Loucy (cell line): Measurements from ENCODE around the gene MYCBP2.

Source experiments
- H2AFZ ChIP-seq: fragments of 200-600 bp; sonication (generic); 2 replicates; pipeline ENCODE4 v1.6.0; 2016; ENCODE audit warnings: antibody characterized with exemption, mild to moderate bottlenecking, low read length, moderate library complexity
- H3F3A ChIP-seq: fragments of 200-600 bp; 2 replicates; pipeline ENCODE4 v1.6.0; 2016; ENCODE audit warnings: antibody characterized with exemption, low read depth, mild to moderate bottlenecking
- H3K27me3 ChIP-seq: fragments of 200-600 bp; sonication (generic); 2 replicates; pipeline ENCODE4 v1.6.1; 2014; ENCODE audit warnings: low read length, mild to moderate bottlenecking; ENCODE audit not compliant: insufficient read depth, poor library complexity, severe bottlenecking
- H3K36me3 ChIP-seq: fragments of 200-600 bp; sonication (generic); 2 replicates; pipeline ENCODE4 v1.6.1; 2016; ENCODE audit warnings: low read length; ENCODE audit not compliant: insufficient read depth
- H3K4me1 ChIP-seq: fragments of 200-600 bp; sonication (generic); 2 replicates; pipeline ENCODE4 v1.5.1; 2014; ENCODE audit warnings: low read length, mild to moderate bottlenecking; ENCODE audit not compliant: insufficient read depth, poor library complexity, severe bottlenecking
- H3K4me2 ChIP-seq: fragments of 200-600 bp; sonication (generic); 2 replicates; pipeline ENCODE4 v1.6.0; 2014; ENCODE audit warnings: antibody characterized with exemption, low read length, low read depth, mild to moderate bottlenecking; ENCODE audit not compliant: poor library complexity, severe bottlenecking
- H3K4me3 ChIP-seq: fragments of 200-600 bp; sonication (generic); 2 replicates; pipeline ENCODE4 v1.5.1; 2014; ENCODE audit warnings: low read length, mild to moderate bottlenecking, mixed read lengths; ENCODE audit not compliant: poor library complexity, severe bottlenecking
- H3K79me2 ChIP-seq: fragments of 200-600 bp; sonication (generic); 2 replicates; pipeline ENCODE4 v1.6.1; 2014; ENCODE audit warnings: low read length; ENCODE audit not compliant: insufficient read depth
- H3K9ac ChIP-seq: fragments of 200-600 bp; sonication (generic); 2 replicates; pipeline ENCODE4 v1.6.0; 2014; ENCODE audit warnings: mild to moderate bottlenecking, low read depth, low read length, moderate library complexity; ENCODE audit not compliant: poor library complexity, severe bottlenecking
- H3K9me2 ChIP-seq: fragments of 200-600 bp; sonication (generic); replicated peaks from 2 replicates; pipeline ENCODE4 v1.6.1; 2016; ENCODE audit warnings: low read depth, low read length, mixed read lengths
- H3K9me3 ChIP-seq: fragments of 200-600 bp; sonication (generic); 2 replicates; pipeline ENCODE4 v1.6.1; 2014; ENCODE audit warnings: mild to moderate bottlenecking, antibody characterized with exemption, low read length, low read depth; ENCODE audit not compliant: insufficient read depth
- H4K20me1 ChIP-seq: fragments of 200-600 bp; sonication (generic); 2 replicates; pipeline ENCODE4 v1.6.0; 2014; ENCODE audit warnings: antibody characterized with exemption, low read length, mild to moderate bottlenecking; ENCODE audit not compliant: insufficient read depth, poor library complexity, severe bottlenecking
- CTCF ChIP-seq: fragments of 200-600 bp; sonication (generic); conservative IDR thresholded peaks from 2 replicates; pipeline ENCODE4 v1.5.1; 2014; ENCODE audit warnings: mild to moderate bottlenecking, antibody characterized with exemption, low read length
- EZH2phosphoT487 ChIP-seq: fragments of 200-600 bp; IDR thresholded peaks from 2 replicates; pipeline ENCODE4 v1.6.1; 2018; ENCODE audit warnings: antibody characterized with exemption, mild to moderate bottlenecking, moderate library complexity, borderline replicate concordance

Gene MYCBP2

GRCh38 chr13:77370888-77371287 is 44.0 kb upstream of the MYCBP2 start:
- H3K36me3 ChIP-seq, result no peaks in the 10 kb centered on the region

GRCh38 chr13:77362166-77362565 is 35.3 kb upstream of the MYCBP2 start:
- no peaks in the 10 kb centered on the region for H3K36me3 ChIP-seq
- H3K27me3 ChIP-seq, result no peaks in the 10 kb centered on the region
- no peak overlapping the region for H3K9ac ChIP-seq
- no peaks in the 10 kb centered on the region for H3K4me1 ChIP-seq
- no peak overlapping the region for H3K4me2 ChIP-seq
- no peak overlapping the region for H2AFZ ChIP-seq
- no peaks in the 10 kb centered on the region for H3K79me2 ChIP-seq
- no peak for TF ChIP-seq CTCF
- TF ChIP-seq EZH2phosphoT487, result no peak
- H3K9me3 ChIP-seq, result no peaks in the 10 kb centered on the region
- no peak overlapping the region for H3K4me3 ChIP-seq
- H3K9me2 ChIP-seq, result no peaks in the 10 kb centered on the region
- H4K20me1 ChIP-seq, result no peaks in the 10 kb centered on the region
- H3F3A ChIP-seq, result no peaks in the 10 kb centered on the region

More at GRCh38 chr13:77370888-77371287, 44.0 kb upstream of the MYCBP2 start:
- Histone ChIP-seq H3F3A (no peaks in the 10 kb centered on the region), H3K27me3 (no peaks in the 10 kb centered on the region), H3K79me2 (no peaks in the 10 kb centered on the region), H3K4me1 (no peaks in the 10 kb centered on the region), H4K20me1 (no peaks in the 10 kb centered on the region), H3K9me3 (no peaks in the 10 kb centered on the region), H3K9me2 (no peaks in the 10 kb centered on the region), H3K4me3 (no peak overlapping the region), H2AFZ (no peak overlapping the region), H3K9ac (no peak overlapping the region), H3K4me2 (no peak overlapping the region)
- no peak for TF ChIP-seq EZH2phosphoT487
- no peak for TF ChIP-seq CTCF

GRCh38 chr13:77360032-77360685 is 33.3 kb upstream of the MYCBP2 start:
- Histone ChIP-seq H3K4me1 (no peaks in the 10 kb centered on the region), H3K79me2 (no peaks in the 10 kb centered on the region), H3K4me2 (no peak overlapping the region), H3K36me3 (no peaks in the 10 kb centered on the region), H2AFZ (peak overlapping the region; percentile 10; the same call in 1 of the 2 replicates), H3K4me3 (no peak overlapping the region), H3K27me3 (no peaks in the 10 kb centered on the region), H3K9me3 (no peaks in the 10 kb centered on the region), H3K9ac (no peak overlapping the region), H3K9me2 (no peaks in the 10 kb centered on the region), H3F3A (no peaks in the 10 kb centered on the region), H4K20me1 (no peaks in the 10 kb centered on the region)
- TF ChIP-seq EZH2phosphoT487 (no peak), CTCF (no peak)
